GM19467 (cell line): ENCODE measurements around the gene WNT8B.

Experiments used
- ATAC-seq: cut with Tn5 transposase; IDR thresholded peaks from one replicate; pipeline ENCODE4 v1.9.1; 2021; ENCODE audit warnings: mild to moderate bottlenecking, moderate library complexity; ENCODE audit not compliant: unreplicated experiment

Gene WNT8B

GRCh38 chr10:100462709-100463108 lies at the start of gene WNT8B:
Gene WNT8B, plus strand, starts transcription at chr10:100463009. Its CDS starts 160 bp downstream, at chr10:100463169.
- ATAC-seq = no peak

- no peak for ATAC-seq
Observed at GRCh38 chr10:100413173-100413572, 49.6 kb upstream of the WNT8B start.

GRCh38 chr10:100419911-100420449 lies 42.8 kb upstream of the WNT8B start:
- no peak for ATAC-seq

- ATAC-seq = no peak
Observed at GRCh38 chr10:100427374-100427773, 35.4 kb upstream of the WNT8B start.

GRCh38 chr10:100433253-100434240 lies 29.3 kb upstream of the WNT8B start:
- ATAC-seq = peak; percentile 75

GRCh38 chr10:100436255-100436654 lies 26.6 kb upstream of the WNT8B start:
- no peak for ATAC-seq

GRCh38 chr10:100438674-100439315 lies 24.0 kb upstream of the WNT8B start:
- ATAC-seq = no peak

GRCh38 chr10:100442548-100442947 lies 20.3 kb upstream of the WNT8B start:
- no peak for ATAC-seq

- no peak for ATAC-seq
Observed at GRCh38 chr10:100446130-100446761, 16.6 kb upstream of the WNT8B start.

GRCh38 chr10:100447663-100448062 lies 15.1 kb upstream of the WNT8B start:
- ATAC-seq = no peak

- no peak for ATAC-seq
Observed at GRCh38 chr10:100448951-100449350, 13.9 kb upstream of the WNT8B start.

- no peak for ATAC-seq
Observed at GRCh38 chr10:100468322-100468721, 5.5 kb downstream of the WNT8B start.

- no peak for ATAC-seq
Observed at GRCh38 chr10:100468978-100469377, 6.2 kb downstream of the WNT8B start.

GRCh38 chr10:100469756-100470155 lies 6.9 kb downstream of the WNT8B start:
- ATAC-seq = no peak

GRCh38 chr10:100470367-100470766 lies 7.6 kb downstream of the WNT8B start:
- ATAC-seq = no peak

- no peak for ATAC-seq
Observed at GRCh38 chr10:100477970-100478369, 15.2 kb downstream of the WNT8B start.

GRCh38 chr10:100479037-100479436 lies 16.2 kb downstream of the WNT8B start:
- ATAC-seq = no peak

- ATAC-seq = no peak
Observed at GRCh38 chr10:100480002-100480401, 17.2 kb downstream of the WNT8B start.

GRCh38 chr10:100481462-100482081 lies 18.8 kb downstream of the WNT8B start:
- ATAC-seq = peak; percentile 98

- no peak for ATAC-seq
Observed at GRCh38 chr10:100482181-100482833, 19.5 kb downstream of the WNT8B start.
